Breast epithelium (tissue), 4 donors: ENCODE data around the gene SH2B3. TPM values are rescaled to one million over a fixed set of nuclear protein-coding genes. Genes with fewer than 3 reads are reported as not detected.

Experiments
- DNase-seq, 2 donors: peaks; one replicate each; pipeline ENCODE4 v3.0.0-alpha.2; 2019; ENCODE audit warnings: low spot score in 2 of 2
- H3K27ac ChIP-seq, 2 donors: fragments of 200-600 bp; sonication (generic) in 1 of 2; one replicate each; pipeline ENCODE4 v1.5.1; 2016 to 2019; ENCODE audit warnings: mild to moderate bottlenecking in 1 of 2
- H3K27me3 ChIP-seq, 2 donors: fragments of 200-600 bp; sonication (generic) in 1 of 2; one replicate each; pipeline versions ENCODE4 v1.5.1 to v1.6.0; 2017 to 2019; ENCODE audit warnings: control low read depth in 1 of 2, mild to moderate bottlenecking in 1 of 2
- H3K36me3 ChIP-seq: fragments of 200-600 bp; one replicate; pipeline ENCODE4 v1.5.1; 2019
- H3K4me1 ChIP-seq, 2 donors: fragments of 200-600 bp; sonication (generic); one replicate each; pipeline ENCODE4 v1.5.1; 2016 to 2019; ENCODE audit warnings: control low read depth in 1 of 2
- H3K4me3 ChIP-seq, 3 donors: fragments of 200-600 bp; sonication (generic); 1 replicate in 2 of 3; 2 replicates in 1 of 3; pipeline ENCODE4 v1.5.1; 2016 to 2019; ENCODE audit warnings: mild to moderate bottlenecking in 3 of 3, moderate library complexity in 2 of 3
- H3K9me3 ChIP-seq, 2 donors: fragments of 200-600 bp; sonication (generic) in 1 of 2; one replicate each; pipeline ENCODE4 v1.5.1; 2016 to 2019; ENCODE audit warnings: control low read depth in 1 of 2
- POLR2A ChIP-seq: fragments of 450-650 bp; IDR thresholded peaks from one replicate; pipeline ENCODE4 v1.6.1; 2016; ENCODE audit warnings: antibody characterized with exemption, mild to moderate bottlenecking, moderate library complexity
- POLR2AphosphoS5 ChIP-seq, 3 donors: sonication (generic); formaldehyde crosslinking; IDR thresholded peaks; one replicate each; pipeline ENCODE4 v1.6.1; 2017; ENCODE audit warnings: antibody characterized with exemption in 3 of 3
- intact Hi-C: fragments of 100-400 bp; cut with DNase I; formaldehyde crosslinking; loops from one replicate; pipeline ENCODE4 v1.15.1; 2023; ENCODE audit warnings: low total_unique reads
- total RNA-seq, 3 donors: library from RNA; depleted of rRNA; stranded (reverse); fragments of >200 nt; gene quantifications; one replicate each; pipeline ENCODE4 v1.1.0, GENCODE V29; 2016
- TF ChIP-seq, protein P1 (sequence below), 3 donors: fragments of 450-650 bp; IDR thresholded peaks; one replicate each; pipeline ENCODE4 v1.5.1; 2016 to 2017; ENCODE audit warnings: antibody characterized with exemption in 3 of 3, mild to moderate bottlenecking in 3 of 3, moderate library complexity in 3 of 3

SH2B3 gene
- total RNA-seq, 3 donors from 2014 or later, result 13.9 to 27.4 (median 17.4) TPM

DNA sequence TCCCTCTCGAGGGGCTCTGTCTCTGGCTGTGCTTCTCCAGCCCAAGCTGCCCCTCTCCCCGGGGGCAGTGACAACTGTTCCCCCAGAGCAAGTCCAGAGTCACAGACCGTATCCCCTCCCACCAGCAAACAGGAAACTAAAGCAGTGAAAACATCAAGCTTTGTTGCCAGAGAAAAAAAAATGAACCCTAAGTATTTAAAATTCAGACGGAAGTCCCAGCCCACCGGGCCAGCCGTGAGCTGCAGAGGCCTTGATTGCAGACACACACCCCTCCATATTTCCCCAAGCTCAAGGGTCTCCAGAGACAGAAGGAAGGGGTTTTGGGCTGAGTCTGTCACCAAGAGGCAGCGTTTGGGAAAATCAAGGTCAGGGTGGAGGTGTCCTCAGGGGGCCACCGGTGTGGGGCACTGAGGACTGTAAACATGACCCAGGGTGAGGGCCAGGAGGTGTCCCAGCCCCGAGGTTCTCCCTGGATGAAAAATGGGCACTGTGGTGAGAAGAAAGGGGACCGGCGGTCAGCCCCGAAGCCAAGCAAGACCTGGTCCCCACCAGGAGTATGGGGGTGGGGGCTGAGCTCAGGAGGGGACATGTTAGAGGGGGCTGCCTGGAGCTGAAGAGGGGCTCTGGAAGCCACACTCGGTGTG, 44.5 kb upstream of the SH2B3 start:
- TF ChIP-seq, protein P1, sequence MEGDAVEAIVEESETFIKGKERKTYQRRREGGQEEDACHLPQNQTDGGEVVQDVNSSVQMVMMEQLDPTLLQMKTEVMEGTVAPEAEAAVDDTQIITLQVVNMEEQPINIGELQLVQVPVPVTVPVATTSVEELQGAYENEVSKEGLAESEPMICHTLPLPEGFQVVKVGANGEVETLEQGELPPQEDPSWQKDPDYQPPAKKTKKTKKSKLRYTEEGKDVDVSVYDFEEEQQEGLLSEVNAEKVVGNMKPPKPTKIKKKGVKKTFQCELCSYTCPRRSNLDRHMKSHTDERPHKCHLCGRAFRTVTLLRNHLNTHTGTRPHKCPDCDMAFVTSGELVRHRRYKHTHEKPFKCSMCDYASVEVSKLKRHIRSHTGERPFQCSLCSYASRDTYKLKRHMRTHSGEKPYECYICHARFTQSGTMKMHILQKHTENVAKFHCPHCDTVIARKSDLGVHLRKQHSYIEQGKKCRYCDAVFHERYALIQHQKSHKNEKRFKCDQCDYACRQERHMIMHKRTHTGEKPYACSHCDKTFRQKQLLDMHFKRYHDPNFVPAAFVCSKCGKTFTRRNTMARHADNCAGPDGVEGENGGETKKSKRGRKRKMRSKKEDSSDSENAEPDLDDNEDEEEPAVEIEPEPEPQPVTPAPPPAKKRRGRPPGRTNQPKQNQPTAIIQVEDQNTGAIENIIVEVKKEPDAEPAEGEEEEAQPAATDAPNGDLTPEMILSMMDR (IDR thresholded peaks at IDR 0.05), result no peak
- TF ChIP-seq POLR2A, result no peak
- TF ChIP-seq POLR2AphosphoS5 (IDR thresholded peaks at IDR 0.05), result no peak
- DNase-seq, result no peak
- Histone ChIP-seq H3K4me3 (no peak overlapping the region), H3K27ac (no peak overlapping the region), H3K4me1 (no peaks in the 10 kb centered on the region), H3K36me3 (no peaks in the 10 kb centered on the region), H3K27me3 (no peaks in the 10 kb centered on the region), H3K9me3 (no peaks in the 10 kb centered on the region)
- intact Hi-C loops, result no loop called here

- Histone ChIP-seq H3K9me3 (no peaks in the 10 kb centered on the region), H3K27me3 (no peaks in the 10 kb centered on the region), H3K4me3 (no peak overlapping the region), H3K4me1 (no peaks in the 10 kb centered on the region), H3K27ac (peak overlapping the region in 1 of 2 donors; percentile 35), H3K36me3 (no peaks in the 10 kb centered on the region)
- TF ChIP-seq, protein P1 (IDR thresholded peaks at IDR 0.05), result no peak
- TF ChIP-seq POLR2A, result no peak
- no peak for TF ChIP-seq POLR2AphosphoS5 (IDR thresholded peaks at IDR 0.05)
- intact Hi-C loops, result no loop called here
- no peak for DNase-seq
Observed at GRCh38 chr12:111361717-111362576, 43.8 kb upstream of the SH2B3 start.

GRCh38 chr12:111362687-111363475, 42.8 kb upstream of the SH2B3 start:
- H3K36me3 ChIP-seq, result no peaks in the 10 kb centered on the region
- H3K4me1 ChIP-seq, result no peaks in the 10 kb centered on the region
- H3K27me3 ChIP-seq, result no peaks in the 10 kb centered on the region
- TF ChIP-seq POLR2AphosphoS5 (IDR thresholded peaks at IDR 0.05) (no peak), POLR2A (no peak)
- TF ChIP-seq, protein P1 (IDR thresholded peaks at IDR 0.05), result no peak
- H3K4me3 ChIP-seq, result no peak overlapping the region
- H3K9me3 ChIP-seq, result no peaks in the 10 kb centered on the region
- DNase-seq, result no peak
- intact Hi-C loops, result no loop called here
- H3K27ac ChIP-seq, result no peak overlapping the region

GRCh38 chr12:111363578-111363977, 42.1 kb upstream of the SH2B3 start:
- H3K27ac ChIP-seq, result no peak overlapping the region

More at GRCh38 chr12:111363578-111363977, 42.1 kb upstream of the SH2B3 start:
- no peak for TF ChIP-seq POLR2A
- no peak for TF ChIP-seq POLR2AphosphoS5 (IDR thresholded peaks at IDR 0.05)
- TF ChIP-seq, protein P1 (IDR thresholded peaks at IDR 0.05), result no peak
- Histone ChIP-seq H3K27me3 (no peaks in the 10 kb centered on the region), H3K36me3 (no peaks in the 10 kb centered on the region), H3K9me3 (no peaks in the 10 kb centered on the region), H3K4me3 (no peak overlapping the region), H3K4me1 (no peaks in the 10 kb centered on the region)
- no peak for DNase-seq
- intact Hi-C loops, result no loop called here
